ENCODE data around the gene PTCHD1. TPM values are rescaled to one million over a fixed set of nuclear protein-coding genes. Genes with fewer than 3 reads are reported as not detected.

Gene PTCHD1
- polyA plus RNA-seq, 1 donor from 2014 or later, result 10.0 TPM

DNA sequence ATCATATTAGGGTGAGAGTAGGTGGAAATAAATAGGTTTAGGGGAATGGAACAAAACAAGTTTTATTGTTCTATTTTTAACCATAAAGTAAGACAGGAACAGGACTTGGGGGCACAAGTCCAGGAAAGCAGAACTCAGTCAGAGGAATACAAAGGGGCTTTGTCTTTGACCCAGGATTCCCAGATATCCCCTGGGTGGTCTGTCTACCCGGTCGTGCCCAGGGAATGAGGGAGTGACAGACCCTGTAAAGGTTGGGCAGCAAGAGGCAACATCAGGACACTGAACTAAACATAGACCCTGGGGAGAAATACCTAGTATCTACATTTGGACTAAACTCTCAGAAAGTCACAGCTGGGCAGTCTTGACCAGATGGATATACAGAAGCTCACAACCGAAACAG, 50.6 kb downstream of the PTCHD1 start:
- Histone ChIP-seq H3K79me2 (replicated peaks; ENCODE audit: insufficient read depth, low read length) (no peaks in the 10 kb centered on the region), H3K27me3 (ENCODE audit: insufficient read depth, low read depth, low read length) (no peaks in the 10 kb centered on the region), H3K4me2 (ENCODE audit: low read length) (no peak overlapping the region), H3K27ac (ENCODE audit: low read length) (no peak overlapping the region), H3F3A (ENCODE audit: insufficient read depth, low read length, poor library complexity, severe bottlenecking) (no peaks in the 10 kb centered on the region), H3K9me2 (ENCODE audit: insufficient read depth, low read length) (no peaks in the 10 kb centered on the region), H3K9ac (ENCODE audit: low read length) (no peak overlapping the region), H2AFZ (ENCODE audit: low read depth, low read length) (no peak overlapping the region), H3K36me3 (ENCODE audit: insufficient read depth, low read length) (no peaks in the 10 kb centered on the region), H4K20me1 (ENCODE audit: insufficient read depth) (no peaks in the 10 kb centered on the region), H3K4me3 (ENCODE audit: low read length) (no peak overlapping the region), H3K9me3 (ENCODE audit: low read length) (no peaks in the 10 kb centered on the region)
- TF ChIP-seq EZH2 (IDR thresholded peaks at IDR 0.05; ENCODE audit: borderline replicate concordance, insufficient read depth, low read length, poor library complexity, severe bottlenecking), result no peak
- no peak for TF ChIP-seq MXI1 (conservative IDR thresholded peaks at IDR 0.05; ENCODE audit: poor library complexity, severe bottlenecking)
- no peak for TF ChIP-seq POLR2AphosphoS5 (IDR thresholded peaks at IDR 0.05)
- TF ChIP-seq EP300 (conservative IDR thresholded peaks at IDR 0.05; ENCODE audit: poor library complexity, severe bottlenecking), result no peak

DNA sequence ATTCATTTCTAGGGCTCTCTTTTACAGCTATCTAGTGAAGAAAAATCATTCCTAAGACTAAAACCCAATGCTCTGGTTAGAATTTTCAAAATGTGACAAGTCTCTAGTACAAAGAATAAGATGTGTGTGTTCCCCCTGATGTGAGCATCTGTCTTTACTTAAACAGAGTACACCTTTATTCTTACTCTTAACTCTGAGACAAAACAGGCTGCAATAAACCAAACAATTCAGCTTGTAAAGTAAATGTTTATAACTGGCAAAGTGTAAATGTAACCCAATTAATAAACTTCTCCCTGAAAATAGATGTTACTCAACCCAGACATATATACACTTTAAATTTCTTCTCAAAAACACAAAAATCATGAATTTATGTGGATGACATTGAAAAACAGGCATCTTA, 51.6 kb downstream of the PTCHD1 start:
- Histone ChIP-seq H3K9ac (ENCODE audit: low read length) (no peak overlapping the region), H2AFZ (ENCODE audit: low read depth, low read length) (no peak overlapping the region), H3K27me3 (ENCODE audit: insufficient read depth, low read depth, low read length) (no peaks in the 10 kb centered on the region), H3F3A (ENCODE audit: insufficient read depth, low read length, poor library complexity, severe bottlenecking) (no peaks in the 10 kb centered on the region), H3K27ac (ENCODE audit: low read length) (no peak overlapping the region), H3K4me3 (ENCODE audit: low read length) (no peak overlapping the region), H3K79me2 (replicated peaks; ENCODE audit: insufficient read depth, low read length) (no peaks in the 10 kb centered on the region), H3K36me3 (ENCODE audit: insufficient read depth, low read length) (no peaks in the 10 kb centered on the region), H3K9me3 (ENCODE audit: low read length) (no peaks in the 10 kb centered on the region), H4K20me1 (ENCODE audit: insufficient read depth) (no peaks in the 10 kb centered on the region), H3K4me2 (ENCODE audit: low read length) (no peak overlapping the region), H3K9me2 (ENCODE audit: insufficient read depth, low read length) (no peaks in the 10 kb centered on the region)
- TF ChIP-seq EP300 (conservative IDR thresholded peaks at IDR 0.05; ENCODE audit: poor library complexity, severe bottlenecking) (no peak), TAF1 (IDR thresholded peaks at IDR 0.05; ENCODE audit: low read depth) (no peak), MXI1 (conservative IDR thresholded peaks at IDR 0.05; ENCODE audit: poor library complexity, severe bottlenecking) (no peak), EZH2 (IDR thresholded peaks at IDR 0.05; ENCODE audit: borderline replicate concordance, insufficient read depth, low read length, poor library complexity, severe bottlenecking) (no peak), RAD21 (conservative IDR thresholded peaks at IDR 0.05) (no peak), SMC3 (conservative IDR thresholded peaks at IDR 0.05; ENCODE audit: poor library complexity) (no peak), POLR2AphosphoS5 (IDR thresholded peaks at IDR 0.05) (no peak)
- TF ChIP-seq, protein P1, sequence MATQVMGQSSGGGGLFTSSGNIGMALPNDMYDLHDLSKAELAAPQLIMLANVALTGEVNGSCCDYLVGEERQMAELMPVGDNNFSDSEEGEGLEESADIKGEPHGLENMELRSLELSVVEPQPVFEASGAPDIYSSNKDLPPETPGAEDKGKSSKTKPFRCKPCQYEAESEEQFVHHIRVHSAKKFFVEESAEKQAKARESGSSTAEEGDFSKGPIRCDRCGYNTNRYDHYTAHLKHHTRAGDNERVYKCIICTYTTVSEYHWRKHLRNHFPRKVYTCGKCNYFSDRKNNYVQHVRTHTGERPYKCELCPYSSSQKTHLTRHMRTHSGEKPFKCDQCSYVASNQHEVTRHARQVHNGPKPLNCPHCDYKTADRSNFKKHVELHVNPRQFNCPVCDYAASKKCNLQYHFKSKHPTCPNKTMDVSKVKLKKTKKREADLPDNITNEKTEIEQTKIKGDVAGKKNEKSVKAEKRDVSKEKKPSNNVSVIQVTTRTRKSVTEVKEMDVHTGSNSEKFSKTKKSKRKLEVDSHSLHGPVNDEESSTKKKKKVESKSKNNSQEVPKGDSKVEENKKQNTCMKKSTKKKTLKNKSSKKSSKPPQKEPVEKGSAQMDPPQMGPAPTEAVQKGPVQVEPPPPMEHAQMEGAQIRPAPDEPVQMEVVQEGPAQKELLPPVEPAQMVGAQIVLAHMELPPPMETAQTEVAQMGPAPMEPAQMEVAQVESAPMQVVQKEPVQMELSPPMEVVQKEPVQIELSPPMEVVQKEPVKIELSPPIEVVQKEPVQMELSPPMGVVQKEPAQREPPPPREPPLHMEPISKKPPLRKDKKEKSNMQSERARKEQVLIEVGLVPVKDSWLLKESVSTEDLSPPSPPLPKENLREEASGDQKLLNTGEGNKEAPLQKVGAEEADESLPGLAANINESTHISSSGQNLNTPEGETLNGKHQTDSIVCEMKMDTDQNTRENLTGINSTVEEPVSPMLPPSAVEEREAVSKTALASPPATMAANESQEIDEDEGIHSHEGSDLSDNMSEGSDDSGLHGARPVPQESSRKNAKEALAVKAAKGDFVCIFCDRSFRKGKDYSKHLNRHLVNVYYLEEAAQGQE (IDR thresholded peaks at IDR 0.05; ENCODE audit: borderline replicate concordance), result no peak
- TF ChIP-seq, protein P2, sequence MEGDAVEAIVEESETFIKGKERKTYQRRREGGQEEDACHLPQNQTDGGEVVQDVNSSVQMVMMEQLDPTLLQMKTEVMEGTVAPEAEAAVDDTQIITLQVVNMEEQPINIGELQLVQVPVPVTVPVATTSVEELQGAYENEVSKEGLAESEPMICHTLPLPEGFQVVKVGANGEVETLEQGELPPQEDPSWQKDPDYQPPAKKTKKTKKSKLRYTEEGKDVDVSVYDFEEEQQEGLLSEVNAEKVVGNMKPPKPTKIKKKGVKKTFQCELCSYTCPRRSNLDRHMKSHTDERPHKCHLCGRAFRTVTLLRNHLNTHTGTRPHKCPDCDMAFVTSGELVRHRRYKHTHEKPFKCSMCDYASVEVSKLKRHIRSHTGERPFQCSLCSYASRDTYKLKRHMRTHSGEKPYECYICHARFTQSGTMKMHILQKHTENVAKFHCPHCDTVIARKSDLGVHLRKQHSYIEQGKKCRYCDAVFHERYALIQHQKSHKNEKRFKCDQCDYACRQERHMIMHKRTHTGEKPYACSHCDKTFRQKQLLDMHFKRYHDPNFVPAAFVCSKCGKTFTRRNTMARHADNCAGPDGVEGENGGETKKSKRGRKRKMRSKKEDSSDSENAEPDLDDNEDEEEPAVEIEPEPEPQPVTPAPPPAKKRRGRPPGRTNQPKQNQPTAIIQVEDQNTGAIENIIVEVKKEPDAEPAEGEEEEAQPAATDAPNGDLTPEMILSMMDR (IDR thresholded peaks at IDR 0.05; ENCODE audit: poor library complexity, severe bottlenecking), result no peak
